Measurements from ENCODE around the gene ANO6. TPM values are rescaled to one million over a fixed set of nuclear protein-coding genes. Genes with fewer than 3 reads are reported as not detected.

ANO6 gene
- total and polyA plus RNA-seq, 2 of the 4 experiments (the other 2 are of a cell fraction): 21.6 to 41.0 TPM

- Histone ChIP-seq H2BK15ac (ENCODE audit: low read depth, low read length) (no peak overlapping the region), H3K36me3 (ENCODE audit: control insufficient read depth, insufficient read depth, low read length) (no peaks in the 10 kb centered on the region), H2AK5ac (ENCODE audit: low read depth, low read length) (no peak overlapping the region), H2BK20ac (ENCODE audit: low read depth, low read length) (no peak overlapping the region), H3K4me1 (ENCODE audit: control insufficient read depth, insufficient read depth, low read length) (no peaks in the 10 kb centered on the region), H3K18ac (ENCODE audit: low read depth, low read length) (no peak overlapping the region), H2AK9ac (replicated peaks; ENCODE audit: low read depth, low read length, poor library complexity) (no peak overlapping the region), H3K27ac (ENCODE audit: insufficient read depth, low read length) (no peak overlapping the region), H3K9me3 (ENCODE audit: control insufficient read depth, insufficient read depth, low read length) (no peaks in the 10 kb centered on the region), H2BK5ac (ENCODE audit: low read depth, low read length, poor library complexity, severe bottlenecking) (no peak overlapping the region), H3K56ac (ENCODE audit: extremely low read depth, insufficient read depth, low read length) (no peak overlapping the region), H3K14ac (replicated peaks; ENCODE audit: low read depth, low read length) (no peak overlapping the region), H4K5ac (ENCODE audit: low read depth, low read length) (no peak overlapping the region), H3K9me1 (ENCODE audit: insufficient read depth, low read length) (no peaks in the 10 kb centered on the region), H3K4me2 (ENCODE audit: low read depth, low read length) (no peak overlapping the region), H3K9ac (ENCODE audit: low read depth, low read length) (no peak overlapping the region), H3K4me3 (ENCODE audit: insufficient read depth, low read depth, low read length) (no peak overlapping the region), H3K79me1 (ENCODE audit: low read depth in 1 of 2, low read length in 2 of 2) (no peaks in the 10 kb centered on the region), H3K27me3 (ENCODE audit: control insufficient read depth, insufficient read depth, low read length) (peaks cover 3% of the 10 kb centered on the region), H3K23ac (ENCODE audit: low read depth, low read length) (no peak overlapping the region), H4K8ac (ENCODE audit: low read depth in 2 of 2, low read length in 2 of 2) (no peak overlapping the region), H3K4ac (ENCODE audit: low read depth, low read length) (no peak overlapping the region), H4K91ac (ENCODE audit: insufficient read depth, low read depth, low read length) (no peak overlapping the region), H2BK120ac (ENCODE audit: low read depth, low read length) (no peak overlapping the region), H4K20me1 (ENCODE audit: insufficient read depth, low read length) (no peaks in the 10 kb centered on the region), H2AFZ (replicated peaks; ENCODE audit: low read length, poor library complexity) (no peak overlapping the region)
- intact Hi-C loops (cut with micrococcal nuclease) (no loop called here), dilution Hi-C loops (cut with HindIII; ENCODE audit: low sequenced_read_pairs, unreplicated experiment) (no loop called here), in situ Hi-C loops (cut with MboI; ENCODE audit: low sequenced_read_pairs) (no loop called here)
- POLR2A ChIA-PET (ENCODE audit: unreplicated experiment): no interaction called here
- WGBS, 2 experiments (ENCODE audit: extremely low coverage in 2 of 2, insufficient read length in 1 of 2): no CpG with 5 or more reads among the region's 4 CpGs
- DNase-seq (no peak), ATAC-seq (ENCODE audit: low read depth) (no peak)
- TF ChIP-seq CTCF (conservative IDR thresholded peaks at IDR 0.05; ENCODE audit: low read depth, low read length) (no peak; the same call in 1 of the 2 replicates), RFX5 (IDR thresholded peaks at IDR 0.05; ENCODE audit: low read depth, low read length) (no peak), SMC3 (IDR thresholded peaks at IDR 0.05; ENCODE audit: low read depth, low read length) (no peak), MAZ (IDR thresholded peaks at IDR 0.05; ENCODE audit: borderline replicate concordance, low read depth, low read length) (no peak), CHD1 (IDR thresholded peaks at IDR 0.05; ENCODE audit: low read depth, low read length) (no peak), USF2 (IDR thresholded peaks at IDR 0.05; ENCODE audit: low read depth, low read length) (no peak), RAD21 (IDR thresholded peaks at IDR 0.05; ENCODE audit: low read length) (no peak), ELK1 (IDR thresholded peaks at IDR 0.05; ENCODE audit: borderline replicate concordance, low read depth, low read length) (no peak), NFE2L2 (IDR thresholded peaks at IDR 0.05; ENCODE audit: low read depth, low read length) (no peak), BHLHE40 (IDR thresholded peaks at IDR 0.05; ENCODE audit: low read depth, low read length) (no peak)
- BruUV-seq (replicated peaks): no TSS peak
- CTCF ChIA-PET: no interaction called here
These were observed 248.8 kb downstream of the ANO6 start for GRCh38 chr12:45464699-45465098.

Data from IMR-90 (cell line).